B cell (primary cell): ENCODE measurements around the gene MVK. TPM values are rescaled to one million over a fixed set of nuclear protein-coding genes. Genes with fewer than 3 reads are reported as not detected.
"Not testable (repeated sequence)": the region's sequence is repeated elsewhere in the genome, so short reads cannot be mapped to it uniquely, and the experiment has no call there.

Experiments used
- ATAC-seq: fragments of 200-7000 bp; cut with Tn5 transposase; one replicate; pipeline ENCODE4 v1.10.0; 2021; ENCODE audit warnings: low read depth, mild to moderate bottlenecking, moderate number of reproducible peaks, moderate library complexity
- CTCF ChIA-PET: fragments of 350-600 bp; sonication (Branson Sonifier 250); formaldehyde crosslinking; loops from one replicate; lab custom pipeline; 2021; ENCODE audit warnings: antibody characterized with exemption, inconsistent platforms; lab: Charles Lee
- POLR2A ChIA-PET: fragments of 350-600 bp; sonication (Branson Sonifier 250); formaldehyde crosslinking; loops from one replicate; lab custom pipeline; 2021; ENCODE audit warnings: antibody characterized with exemption; lab: Charles Lee
- DNase-seq: peaks from one replicate; pipeline ENCODE4 v3.0.0; 2013
- H2AFZ ChIP-seq: 2 replicates; pipeline ENCODE4 v1.6.1; 2012; ENCODE audit warnings: mild to moderate bottlenecking, low read depth, low read length; ENCODE audit not compliant: insufficient read depth, poor library complexity, severe bottlenecking
- H3K27ac ChIP-seq, 2 donors: 1 replicate in 1 of 2; 2 replicates in 1 of 2; pipeline ENCODE4 v1.5.1; 2012 to 2013; ENCODE audit warnings: low read length in 2 of 2, mild to moderate bottlenecking in 2 of 2, moderate library complexity in 1 of 2
- H3K27me3 ChIP-seq, 4 experiments: fragments of 200-600 bp in 1 of 4; sonication (generic) in 1 of 4; replicated peaks in 1 of 4; 1 replicate in 2 of 4; 2 replicates in 2 of 4; pipeline versions ENCODE4 v1.6.1 to v1.7.0; 2013 to 2016; ENCODE audit warnings: low read length in 3 of 4, mild to moderate bottlenecking in 2 of 4, mixed read lengths in 1 of 4, moderate library complexity in 1 of 4; ENCODE audit not compliant: insufficient read depth in 4 of 4, control insufficient read depth in 3 of 4; ENCODE audit errors: control extremely low read depth in 1 of 4
- H3K36me3 ChIP-seq, 2 experiments: replicated peaks in 1 of 2; 1 replicate in 1 of 2; 2 replicates in 1 of 2; pipeline versions ENCODE4 v1.6.1 to v1.7.1; 2013; ENCODE audit warnings: low read length in 1 of 2; ENCODE audit not compliant: insufficient read depth in 2 of 2, control insufficient read depth in 1 of 2; ENCODE audit errors: control extremely low read depth in 1 of 2, extremely low read depth in 1 of 2
- H3K4me1 ChIP-seq, 2 donors: fragments of 200-600 bp in 1 of 2; sonication (generic) in 1 of 2; 1 replicate in 1 of 2; 2 replicates in 1 of 2; pipeline versions ENCODE4 v1.5.1 to v1.6.1; 2013 to 2017; ENCODE audit warnings: low read length in 2 of 2; ENCODE audit not compliant: control insufficient read depth in 2 of 2, insufficient read depth in 2 of 2
- H3K4me2 ChIP-seq: replicated peaks from 2 replicates; pipeline ENCODE3; 2012; ENCODE audit warnings: mild to moderate bottlenecking, low read depth, low read length; ENCODE audit not compliant: poor library complexity, severe bottlenecking
- H3K4me3 ChIP-seq, 5 experiments: fragments of 200-600 bp in 1 of 5; sonication (generic) in 1 of 5; 1 replicate in 3 of 5; 2 replicates in 2 of 5; pipeline versions ENCODE4 v1.5.1 to v1.7.0; 2011 to 2016; ENCODE audit warnings: low read length in 4 of 5, mild to moderate bottlenecking in 4 of 5, low read depth in 2 of 5, control low read depth in 1 of 5, moderate library complexity in 1 of 5; ENCODE audit not compliant: insufficient read depth in 1 of 5; ENCODE audit errors: control extremely low read depth in 1 of 5, extremely low read depth in 1 of 5
- H3K79me2 ChIP-seq: fragments of 200-600 bp; sonication (generic); one replicate; pipeline ENCODE4 v1.6.0; 2016; ENCODE audit warnings: low read length; ENCODE audit not compliant: control insufficient read depth, insufficient read depth
- H3K9ac ChIP-seq: fragments of 200-600 bp; sonication (generic); 2 replicates; pipeline ENCODE4 v1.6.1; 2017; ENCODE audit warnings: mild to moderate bottlenecking, low read length, moderate library complexity
- H3K9me3 ChIP-seq, 3 donors: one replicate each; pipeline versions ENCODE4 v1.6.1 to v1.7.1; 2013; ENCODE audit warnings: low read length in 2 of 3; ENCODE audit not compliant: control insufficient read depth in 2 of 3, insufficient read depth in 1 of 3; ENCODE audit errors: control extremely low read depth in 1 of 3
- H4K20me1 ChIP-seq: 2 replicates; pipeline ENCODE4 v1.6.0; 2012; ENCODE audit warnings: mild to moderate bottlenecking, low read length; ENCODE audit not compliant: insufficient read depth, control insufficient read depth, poor library complexity, severe bottlenecking
- H3K27ac Mint-ChIP-seq: one replicate; pipeline ENCODE4 v1.8.0; 2021; ENCODE audit warnings: mixed read lengths
- H3K27me3 Mint-ChIP-seq: one replicate; pipeline ENCODE4 v1.8.0; 2021; ENCODE audit warnings: mixed read lengths
- H3K4me1 Mint-ChIP-seq: one replicate; pipeline ENCODE4 v1.8.0; 2021; ENCODE audit warnings: mixed read lengths
- H3K4me3 Mint-ChIP-seq: one replicate; pipeline ENCODE4 v1.8.0; 2021; ENCODE audit warnings: mixed read lengths
- H3K9me3 Mint-ChIP-seq: one replicate; pipeline ENCODE4 v1.8.0; 2022; ENCODE audit warnings: mixed read lengths; ENCODE audit not compliant: insufficient read depth
- CTCF ChIP-seq: fragments of 200-600 bp; IDR thresholded peaks from one replicate; pipeline ENCODE4 v1.8.0; 2022; ENCODE audit warnings: antibody characterized with exemption, mild to moderate bottlenecking
- EZH2 ChIP-seq: IDR thresholded peaks from 2 replicates; pipeline ENCODE4 v1.6.1; 2012; ENCODE audit warnings: borderline replicate concordance, low read depth, mild to moderate bottlenecking, moderate library complexity, low read length; ENCODE audit not compliant: insufficient read depth, poor library complexity, severe bottlenecking
- WGBS: methylation state at CpG from one replicate; pipeline ENCODE4 v1.1.5; 2013; ENCODE audit warnings: missing lambda C conversion rate; ENCODE audit not compliant: insufficient coverage; 5-methylcytosine and 5-hydroxymethylcytosine counted together
- intact Hi-C: fragments of 100-400 bp; cut with micrococcal nuclease; formaldehyde crosslinking; loops from one replicate; pipeline ENCODE4 v1.10.0; 2022
- polyA plus RNA-seq: library from polyadenylated mRNA; depleted of rRNA; stranded (reverse); fragments of >200 nt; gene quantifications from 2 replicates; pipeline ENCODE4 v1.2.3, GENCODE V29; 2012
- total RNA-seq, 2 donors: library from RNA; stranded (reverse); fragments of 120-200 nt in 1 of 2; gene quantifications; 1 replicate in 1 of 2; 2 replicates in 1 of 2; pipeline versions ENCODE4 v1.2.3 to v1.2.4, GENCODE V29; 2013 to 2022

Gene MVK
- total and polyA plus RNA-seq, 2 donors (not counting 1 experiment from before 2014, with no cell fraction given), result 12.1 to 12.5 TPM

- DNase-seq (no peak), ATAC-seq (no peak)
- H3K4me3 ChIP-seq, result no peak overlapping the region
- H3K36me3 ChIP-seq, result no peaks in the 10 kb centered on the region
- no peak overlapping the region for H3K27ac ChIP-seq
- Mint-ChIP-seq H3K9me3 (no peaks in the 10 kb centered on the region), H3K4me3 (no peak overlapping the region), H3K27ac (peak overlapping the region; percentile 46), H3K4me1 (peaks cover 11% of the 10 kb centered on the region), H3K27me3 (peaks cover 8% of the 10 kb centered on the region)
- H2AFZ ChIP-seq, result no peak overlapping the region
- ChIA-PET CTCF (interaction anchor here (1.9 kb wide), 1 partner anchor 174 kb away, joined by 9 read pairs; no protein-coding TSS in a partner anchor), POLR2A (no interaction called here)
- peaks cover 4 to 6% of the 10 kb centered on the region in 2 donors for H3K4me1 ChIP-seq
- no peaks in the 10 kb centered on the region for H3K9me3 ChIP-seq
- TF ChIP-seq EZH2 (no peak), CTCF (no peak)
- no peak overlapping the region for H3K4me2 ChIP-seq
- no peaks in the 10 kb centered on the region for H4K20me1 ChIP-seq
- H3K27me3 ChIP-seq, result no peaks in the 10 kb centered on the region
- intact Hi-C loops, result no loop called here
- no peak overlapping the region for H3K9ac ChIP-seq
- WGBS, result 96% methylated on average over 8 of the region's 8 CpGs
- no peaks in the 10 kb centered on the region for H3K79me2 ChIP-seq
These were observed 27.4 kb downstream of the MVK start for GRCh38 chr12:109600995-109601394.

- Histone ChIP-seq H3K27ac (no peak overlapping the region), H3K4me1 (peaks cover 4 to 6% of the 10 kb centered on the region in 2 donors), H3K9me3 (no peaks in the 10 kb centered on the region), H3K4me3 (no peak overlapping the region), H2AFZ (no peak overlapping the region), H3K79me2 (no peaks in the 10 kb centered on the region), H4K20me1 (no peaks in the 10 kb centered on the region), H3K4me2 (no peak overlapping the region), H3K27me3 (no peaks in the 10 kb centered on the region), H3K9ac (no peak overlapping the region), H3K36me3 (no peaks in the 10 kb centered on the region)
- Mint-ChIP-seq H3K9me3 (no peaks in the 10 kb centered on the region), H3K27me3 (peaks cover 8% of the 10 kb centered on the region), H3K27ac (no peak overlapping the region), H3K4me1 (peaks cover 11% of the 10 kb centered on the region), H3K4me3 (no peak overlapping the region)
- DNase-seq, result no peak
- intact Hi-C loops, result no loop called here
- ChIA-PET POLR2A (no interaction called here), CTCF (interaction anchor here (1.9 kb wide), 1 partner anchor 173 kb away, joined by 9 read pairs; no protein-coding TSS in a partner anchor)
- WGBS, result 96% methylated on average over 8 of the region's 8 CpGs
- no peak for TF ChIP-seq EZH2
- TF ChIP-seq CTCF, result no peak
- no peak for ATAC-seq
These were observed 28.0 kb downstream of the MVK start for GRCh38 chr12:109601557-109601956.

- H4K20me1 ChIP-seq, H3K36me3 ChIP-seq, H3K79me2 ChIP-seq, POLR2A ChIA-PET, H3K27ac ChIP-seq, H3K4me1 Mint-ChIP-seq, H3K4me3 Mint-ChIP-seq, DNase-seq, H3K4me3 ChIP-seq, H3K9me3 Mint-ChIP-seq, H2AFZ ChIP-seq, H3K9me3 ChIP-seq, intact Hi-C loops, ATAC-seq, H3K4me2 ChIP-seq, H3K27ac Mint-ChIP-seq, H3K9ac ChIP-seq, H3K4me1 ChIP-seq, H3K27me3 ChIP-seq: not testable (repeated sequence)
- CTCF ChIA-PET, result interaction anchor here (1.2 kb wide), 1 partner anchor 18 kb away, joined by 7 read pairs; no protein-coding TSS in a partner anchor
- peaks cover 11% of the 10 kb centered on the region for H3K27me3 Mint-ChIP-seq
- 67% methylated on average over 1 of the region's 5 CpGs for WGBS
These were observed 28.5 kb downstream of the MVK start for GRCh38 chr12:109602132-109602531.
